Neural cell (in vitro differentiated cells): ENCODE results near the gene ZCCHC24.

Experiments used
- CTCF ChIP-seq: fragments of 450-650 bp; IDR thresholded peaks from 2 replicates; pipeline ENCODE4 v1.5.1; 2014; ENCODE audit warnings: antibody characterized with exemption, mild to moderate bottlenecking, moderate library complexity; ENCODE audit not compliant: poor library complexity, severe bottlenecking
- POLR2AphosphoS5 ChIP-seq: IDR thresholded peaks from 2 replicates; pipeline ENCODE4 v1.6.1; 2012
- RAD21 ChIP-seq: fragments of 450-650 bp; conservative IDR thresholded peaks from 2 replicates; pipeline ENCODE4 v1.6.1; 2014; ENCODE audit warnings: antibody characterized with exemption, mild to moderate bottlenecking, moderate library complexity

GRCh38 chr10:79397051-79397450 is 48.4 kb downstream of the ZCCHC24 start:
- TF ChIP-seq CTCF (no peak), RAD21 (no peak), POLR2AphosphoS5 (no peak)
